GM18499 (cell line): ENCODE measurements around the gene SCNN1B.
"Not testable (repeated sequence)": the region's sequence is repeated elsewhere in the genome, so short reads cannot be mapped to it uniquely, and the experiment has no call there.

Experiments used
- ATAC-seq: cut with Tn5 transposase; IDR thresholded peaks from one replicate; pipeline ENCODE4 v1.9.1; 2021; ENCODE audit warnings: moderate number of reproducible peaks; ENCODE audit not compliant: insufficient read depth, unreplicated experiment

The SCNN1B gene

GRCh38 chr16:23348579-23349469, 46.7 kb downstream of the SCNN1B start:
- no peak for ATAC-seq

DNA sequence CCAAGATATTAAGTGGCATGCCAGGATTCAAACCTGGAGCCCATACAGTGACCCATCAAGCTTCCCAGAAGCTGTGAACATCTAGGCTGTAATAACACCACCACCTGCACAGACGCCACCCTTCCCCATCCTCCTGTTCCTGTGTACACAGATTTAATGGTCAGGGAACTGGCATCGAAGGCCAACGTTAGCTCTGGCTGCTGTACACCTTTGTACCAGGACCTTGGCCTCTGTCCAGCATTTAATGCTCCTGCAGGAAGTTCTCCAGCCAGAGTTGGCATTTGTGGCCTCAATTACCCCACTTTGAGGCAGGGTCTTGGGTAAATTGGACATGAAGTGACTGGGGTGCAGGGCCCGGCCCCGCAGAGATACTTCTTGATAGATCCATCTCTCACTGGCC, 49.3 kb downstream of the SCNN1B start:
- no peak for ATAC-seq

DNA sequence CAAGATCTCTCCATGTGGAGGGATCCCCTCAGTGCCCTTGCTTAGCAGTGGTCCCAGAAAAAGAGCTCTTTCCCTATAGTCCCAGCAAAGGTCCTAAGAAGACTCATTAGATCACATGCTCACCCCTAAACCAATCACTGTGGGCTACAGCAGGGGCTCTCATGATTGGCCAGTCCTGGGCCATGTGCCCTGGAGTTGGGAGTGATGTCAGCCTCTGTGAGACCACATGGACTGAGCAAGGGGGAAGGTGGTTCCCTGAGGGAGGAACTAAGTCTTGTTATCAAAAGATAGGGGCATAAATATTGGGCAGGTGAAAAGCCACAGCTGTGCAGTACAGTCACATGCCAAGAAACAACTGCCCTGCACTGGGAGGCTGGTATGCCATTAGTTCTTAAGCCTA, 51.3 kb downstream of the SCNN1B start:
- no peak for ATAC-seq

- no peak for ATAC-seq
These were observed 52.1 kb downstream of the SCNN1B start for GRCh38 chr16:23354246-23354645.

DNA sequence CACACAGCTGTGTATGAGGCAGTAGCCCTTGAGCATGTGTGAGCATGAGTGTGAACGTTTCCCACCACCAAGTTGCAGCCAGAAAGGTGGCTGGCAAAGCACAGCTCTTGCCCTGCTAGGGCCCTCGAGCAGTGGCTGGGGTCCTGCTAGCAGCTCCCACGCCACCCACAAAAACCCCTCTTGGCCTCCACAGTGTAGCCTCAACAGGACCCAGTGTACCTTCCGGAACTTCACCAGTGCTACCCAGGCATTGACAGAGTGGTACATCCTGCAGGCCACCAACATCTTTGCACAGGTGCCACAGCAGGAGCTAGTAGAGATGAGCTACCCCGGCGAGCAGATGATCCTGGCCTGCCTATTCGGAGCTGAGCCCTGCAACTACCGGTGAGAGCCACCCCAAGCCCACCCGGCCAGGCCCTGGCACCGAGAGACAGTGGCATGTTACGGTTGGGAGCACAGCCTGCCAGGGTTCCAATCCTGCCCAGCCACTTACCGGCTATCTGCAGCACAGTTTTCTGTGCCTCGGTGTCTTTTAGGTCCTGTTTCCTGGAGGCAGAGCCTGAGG, 53.1 kb downstream of the SCNN1B start:
- ATAC-seq: no peak

- ATAC-seq: no peak
These were observed 54.8 kb downstream of the SCNN1B start for GRCh38 chr16:23356941-23357340.

DNA sequence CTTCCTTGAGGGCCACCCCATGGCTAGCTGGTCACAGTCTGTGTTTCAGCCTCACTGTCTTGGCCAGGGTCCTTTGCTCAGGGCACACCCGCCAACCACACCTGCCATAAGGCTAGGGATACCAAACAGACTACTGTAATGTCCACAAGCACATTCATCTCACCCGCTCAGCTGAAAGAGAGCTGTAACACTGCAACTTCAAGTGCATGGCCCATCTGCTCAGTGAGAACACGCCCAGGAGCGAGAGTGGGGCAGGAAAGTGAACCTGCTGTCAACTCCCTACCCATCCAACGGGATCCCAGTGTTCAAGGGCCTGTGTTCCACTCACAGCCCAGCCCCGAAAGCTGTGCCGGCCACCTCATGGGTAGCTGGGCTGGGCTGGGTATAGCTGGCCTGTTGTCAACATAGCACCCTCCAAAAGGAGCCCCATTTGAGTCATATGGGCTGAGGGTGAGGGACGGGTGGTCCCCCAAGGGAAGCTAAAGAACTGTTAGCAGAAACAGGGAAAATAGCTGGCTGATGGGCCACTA, 55.7 kb downstream of the SCNN1B start:
- no peak for ATAC-seq

- ATAC-seq: no peak
These were observed 57.1 kb downstream of the SCNN1B start for GRCh38 chr16:23359092-23359760.

GRCh38 chr16:23362460-23363317, 60.6 kb downstream of the SCNN1B start:
- no peak for ATAC-seq

- ATAC-seq: no peak
These were observed 63.6 kb downstream of the SCNN1B start for GRCh38 chr16:23365602-23366240.

DNA sequence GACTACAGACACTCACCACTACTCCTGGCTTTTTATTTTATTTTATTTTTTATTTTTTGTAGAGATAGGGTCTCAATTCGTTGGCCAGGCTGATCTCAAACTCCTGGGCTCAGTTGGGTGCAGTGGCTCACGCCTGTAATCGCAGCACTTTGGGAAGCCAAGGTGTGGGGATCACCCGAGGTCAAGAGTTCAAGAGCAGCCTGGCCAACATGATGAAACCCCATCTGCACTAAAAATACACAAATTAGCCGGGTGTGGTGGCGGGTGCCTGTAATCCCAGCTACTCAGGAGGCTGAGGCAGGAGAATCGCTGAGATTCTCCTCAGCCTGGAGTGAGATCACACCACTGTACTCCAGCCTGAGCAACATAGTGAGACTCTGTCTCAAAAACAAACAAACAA, 64.2 kb downstream of the SCNN1B start:
- not testable (repeated sequence) for ATAC-seq

DNA sequence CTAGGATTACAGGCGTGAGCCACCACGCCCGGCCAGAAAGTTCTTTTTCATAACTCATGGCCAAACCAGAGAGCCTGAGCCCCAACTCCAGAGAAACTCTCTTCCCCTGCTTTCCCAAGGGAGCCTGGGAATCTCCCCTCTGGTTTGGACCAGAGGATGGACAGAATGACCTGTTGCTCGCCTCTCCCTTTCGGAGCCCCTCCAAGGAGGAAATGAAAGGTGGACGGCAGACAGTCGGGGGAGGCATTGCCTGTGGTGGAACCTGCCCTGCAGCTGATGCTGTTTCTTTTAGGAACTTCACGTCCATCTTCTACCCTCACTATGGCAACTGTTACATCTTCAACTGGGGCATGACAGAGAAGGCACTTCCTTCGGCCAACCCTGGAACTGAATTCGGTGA, 65.5 kb downstream of the SCNN1B start:
- no peak for ATAC-seq

GRCh38 chr16:23367988-23368387, 65.9 kb downstream of the SCNN1B start:
- ATAC-seq: no peak

- no peak for ATAC-seq
These were observed 66.4 kb downstream of the SCNN1B start for GRCh38 chr16:23368469-23368868.

GRCh38 chr16:23369416-23369815, 67.3 kb downstream of the SCNN1B start:
- no peak for ATAC-seq

DNA sequence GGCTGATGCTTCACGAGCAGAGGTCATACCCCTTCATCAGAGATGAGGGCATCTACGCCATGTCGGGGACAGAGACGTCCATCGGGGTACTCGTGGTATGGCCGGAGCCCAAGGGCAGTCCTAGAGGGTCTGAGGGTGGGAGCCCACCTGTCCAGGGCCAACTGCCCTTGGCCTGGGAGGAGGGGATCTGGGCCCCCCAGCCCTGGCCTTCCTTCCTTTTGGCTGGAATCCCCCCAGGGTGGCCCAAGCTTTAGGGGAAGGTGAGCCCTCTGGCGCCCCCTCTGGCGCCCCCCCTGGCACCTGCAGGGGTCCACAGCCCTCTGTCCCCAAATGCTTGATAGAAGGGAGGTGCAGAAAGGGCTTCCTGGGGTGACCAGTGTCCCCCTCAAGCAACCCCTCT, 69.3 kb downstream of the SCNN1B start:
- no peak for ATAC-seq

DNA sequence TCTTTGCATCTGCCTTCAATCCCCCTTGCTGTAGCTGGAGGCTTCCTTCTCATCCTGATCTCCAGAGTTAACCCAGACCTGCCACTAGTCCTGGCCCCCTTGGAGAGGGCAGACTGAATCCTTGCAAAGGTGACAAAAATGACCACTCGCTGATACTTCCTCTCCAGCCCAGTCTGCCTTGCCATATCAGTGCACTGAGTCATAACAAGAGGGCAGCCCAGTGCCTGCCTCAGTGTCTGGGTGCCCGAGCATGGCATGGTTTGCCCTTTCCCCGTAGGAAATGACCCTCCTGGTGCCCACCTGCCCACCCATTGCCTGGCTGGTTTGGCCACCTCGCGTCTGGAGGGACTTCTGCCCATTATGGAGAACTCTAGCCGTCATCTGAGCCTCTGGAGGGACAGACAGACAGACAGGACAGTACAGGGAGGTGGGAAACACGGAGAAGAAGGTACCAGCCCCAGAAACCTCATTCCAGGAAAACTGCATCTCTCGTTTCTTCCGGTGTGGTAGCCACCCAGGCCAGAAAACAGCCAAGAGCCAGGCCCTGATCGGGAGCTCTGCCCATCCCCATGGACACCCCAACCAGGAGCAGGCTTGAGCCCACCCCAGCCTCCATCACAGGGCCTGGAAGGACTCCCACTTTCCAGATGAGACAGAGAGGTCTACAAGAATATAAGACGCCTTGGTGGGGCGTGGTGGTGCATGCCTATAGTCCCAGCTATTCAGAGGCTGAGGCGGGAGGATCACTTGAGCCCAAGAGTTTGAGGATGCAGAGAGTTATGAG, 71.5 kb downstream of the SCNN1B start:
- ATAC-seq: no peak

GRCh38 chr16:23374721-23375510, 72.8 kb downstream of the SCNN1B start:
- no peak for ATAC-seq
